ENCODE measurements around the gene ZNF100.
"Not testable (repeated sequence)": the region's sequence is repeated elsewhere in the genome, so short reads cannot be mapped to it uniquely, and the experiment has no call there.

Gene ZNF100

GRCh38 chr19:21767065-21767800 lies at the start of gene ZNF100:
ZNF100 (minus strand) TSS chr19:21767579; CDS start chr19:21767429, 150 bp downstream.
- DNase-seq = peak; percentile 93

DNA sequence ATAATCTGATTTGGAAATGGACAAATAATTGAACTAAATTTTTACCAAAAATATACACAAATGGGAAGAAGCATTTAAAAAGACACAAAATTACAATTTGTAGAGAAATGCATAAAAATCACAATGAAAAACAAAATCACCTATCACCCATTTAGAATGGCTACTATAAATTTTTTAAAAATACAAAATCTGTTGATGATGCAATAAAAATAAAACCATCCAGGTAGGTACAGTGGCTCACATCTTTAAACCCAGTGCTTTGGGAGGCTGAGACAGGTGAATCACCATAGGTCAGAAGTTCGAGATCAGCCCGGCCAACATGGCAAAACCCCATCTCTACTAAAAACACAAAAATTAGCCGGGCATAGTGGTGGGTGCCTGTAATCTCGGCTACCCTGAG lies 45.1 kb upstream of the ZNF100 start:
- DNase-seq = no peak

- not testable (repeated sequence) for DNase-seq
These were observed 41.1 kb upstream of the ZNF100 start for GRCh38 chr19:21808400-21809000.

GRCh38 chr19:21789466-21790085 lies 22.2 kb upstream of the ZNF100 start:
- no peak for DNase-seq

DNA sequence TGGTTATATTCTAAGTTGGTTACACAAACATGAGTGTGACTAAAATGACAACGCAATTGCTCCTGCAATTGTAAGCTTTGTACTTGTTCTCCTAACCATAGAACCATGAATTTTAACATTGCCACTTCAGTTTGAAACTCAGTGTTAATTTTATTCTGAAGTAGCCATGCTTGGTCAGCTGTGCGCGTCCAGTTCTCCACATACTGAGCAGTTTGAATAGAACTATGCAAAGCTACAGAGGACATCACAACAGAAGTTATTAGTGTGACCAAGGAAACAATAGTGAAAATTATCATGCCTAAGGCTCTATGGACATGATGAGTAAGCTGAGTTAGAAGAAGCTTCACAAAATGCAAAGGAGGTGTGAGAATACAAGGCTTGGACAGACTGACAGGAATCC lies 19.6 kb upstream of the ZNF100 start:
- DNase-seq = no peak

DNA sequence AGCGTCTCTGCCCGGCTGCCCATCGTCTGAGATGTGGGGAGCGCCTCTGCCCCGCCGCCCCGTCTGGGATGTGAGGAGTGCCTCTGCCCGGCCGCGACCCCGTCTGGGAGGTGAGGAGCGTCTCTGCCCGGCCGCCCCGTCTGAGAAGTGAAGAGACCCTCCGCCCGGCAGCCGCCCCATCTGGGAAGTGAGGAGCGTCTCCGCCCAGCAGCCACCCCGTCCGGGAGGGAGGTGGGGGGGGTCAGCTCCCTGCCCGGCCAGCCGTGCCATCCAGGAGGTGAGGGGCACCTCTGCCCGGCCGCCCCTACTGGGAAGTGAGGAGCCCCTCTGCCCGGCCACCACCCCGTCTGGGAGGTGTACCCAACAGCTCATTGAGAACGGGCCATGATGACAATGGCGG lies 8.4 kb upstream of the ZNF100 start:
- not testable (repeated sequence) for DNase-seq

- DNase-seq = peak; percentile 14
These were observed 694 bp downstream of the ZNF100 start for GRCh38 chr19:21766705-21767064.

DNA sequence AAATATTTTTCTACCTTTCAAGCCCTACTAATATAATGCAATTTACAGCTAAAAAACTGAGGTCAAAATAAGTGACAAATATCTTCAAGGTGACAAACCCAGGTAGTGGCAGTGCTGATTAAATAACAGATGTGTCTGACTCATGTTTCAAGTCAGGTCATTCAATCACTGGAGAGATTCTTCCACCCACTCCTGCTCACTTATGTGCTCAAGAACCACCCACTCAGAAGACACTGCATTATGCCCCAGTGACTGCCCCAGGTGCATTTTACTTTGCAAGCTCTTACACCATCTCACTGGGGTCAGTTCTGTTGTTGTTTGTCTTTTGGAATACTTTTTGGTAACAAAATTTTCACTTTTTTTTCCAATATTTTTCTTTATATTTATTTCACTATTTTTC lies 2.2 kb downstream of the ZNF100 start:
- DNase-seq = peak; percentile 33

DNA sequence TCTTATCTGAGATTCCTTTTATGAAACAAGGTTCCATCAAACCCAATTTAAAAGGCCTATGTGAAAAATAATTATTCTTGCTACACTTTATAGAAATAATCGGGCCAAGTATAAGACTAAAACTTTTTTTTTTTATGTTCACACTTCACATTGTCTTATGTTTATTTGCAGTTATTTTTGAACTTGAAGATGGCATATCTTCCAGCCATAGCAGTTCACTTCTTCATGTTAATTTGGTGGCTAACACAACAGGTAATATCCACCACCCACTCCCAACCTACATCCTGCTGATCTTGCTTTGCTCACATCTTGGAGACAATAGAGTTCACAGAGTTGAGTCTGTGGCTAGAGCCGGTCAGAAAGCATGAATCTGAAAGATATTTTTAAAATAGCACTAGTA lies 5.8 kb downstream of the ZNF100 start:
- DNase-seq = not testable (repeated sequence)

DNA sequence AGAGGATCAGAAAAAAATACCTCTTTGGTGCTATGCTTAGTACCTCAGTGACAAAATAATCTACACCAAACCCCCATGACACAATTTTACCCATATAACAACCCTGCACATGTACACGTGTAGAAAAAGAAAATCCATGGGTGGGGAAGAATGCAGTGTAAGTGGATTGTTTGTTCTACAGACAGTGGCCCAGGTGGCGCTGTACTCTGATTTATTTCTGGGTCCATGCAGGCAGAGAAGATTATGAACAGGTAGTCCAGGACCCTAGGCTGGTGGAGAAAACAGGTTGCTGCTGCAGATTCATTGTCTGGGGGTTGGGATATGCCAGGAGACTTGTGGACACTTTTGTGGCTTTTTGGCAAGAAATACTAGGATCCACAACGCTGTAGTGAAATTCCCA lies 9.1 kb downstream of the ZNF100 start:
- DNase-seq = no peak

DNA sequence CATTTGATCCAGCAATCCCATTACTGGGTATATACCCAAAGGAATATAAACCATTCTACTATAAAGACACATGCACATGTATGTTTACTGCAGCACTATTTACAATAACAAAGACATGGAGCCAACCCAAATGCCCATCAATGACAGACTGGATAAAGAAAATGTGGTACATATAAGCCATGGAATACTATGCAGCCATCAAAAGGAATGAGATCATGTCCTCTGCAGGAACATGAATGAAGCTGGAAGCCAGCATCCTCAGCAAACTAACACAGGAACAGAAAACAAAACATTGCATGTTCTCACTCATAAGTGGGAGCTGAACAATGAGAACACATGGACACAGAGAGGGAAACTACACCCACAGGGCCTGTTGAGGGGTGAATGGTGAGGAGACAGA lies 11.8 kb downstream of the ZNF100 start:
- DNase-seq = not testable (repeated sequence)

DNA sequence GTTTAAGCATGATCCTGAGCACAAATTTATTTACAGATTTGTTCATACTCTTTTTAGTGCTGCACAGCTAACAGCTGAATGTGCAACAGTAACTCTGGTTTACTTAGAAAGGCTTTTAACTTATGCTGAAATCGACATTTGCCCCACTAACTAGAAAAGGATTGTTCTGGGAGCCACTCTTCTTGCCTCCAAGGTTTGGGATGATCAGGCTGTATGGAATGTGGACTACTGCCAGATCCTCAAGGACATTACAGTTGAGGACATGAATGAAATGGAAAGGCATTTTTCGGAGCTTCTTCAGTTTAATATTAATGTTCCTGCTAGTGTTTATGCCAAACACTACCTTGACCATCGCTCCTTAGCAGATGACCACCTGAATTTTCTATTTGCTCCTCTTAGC lies 16.0 kb downstream of the ZNF100 start:
- DNase-seq = no peak

DNA sequence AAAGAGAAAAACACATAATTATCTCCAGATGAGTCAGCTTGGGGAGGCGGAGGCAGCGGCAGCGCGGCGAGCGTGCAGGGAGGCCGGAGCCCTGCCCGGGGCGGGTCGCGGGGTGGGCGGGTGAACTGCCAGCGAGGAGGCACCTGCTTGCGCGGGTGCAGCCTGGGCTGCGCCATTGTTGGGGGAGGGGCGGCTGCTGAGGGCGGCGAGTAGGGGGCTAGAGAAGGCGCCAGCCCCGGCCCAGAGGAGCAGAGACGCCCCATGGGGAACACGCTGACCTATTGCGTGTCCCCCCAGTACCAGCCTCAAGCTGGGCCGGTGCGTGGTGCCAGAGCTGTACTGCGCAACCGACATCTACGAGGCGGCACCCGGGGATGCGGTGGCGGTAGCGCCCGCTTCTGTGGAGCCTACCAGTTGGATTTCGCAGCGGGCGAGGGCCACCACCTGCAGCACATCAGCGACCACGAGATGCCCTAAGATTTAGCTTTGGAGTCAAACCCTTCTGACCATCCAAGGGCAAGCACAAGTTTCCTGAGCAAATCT lies 16.7 kb downstream of the ZNF100 start:
- no peak for DNase-seq

- DNase-seq = no peak
These were observed 18.3 kb downstream of the ZNF100 start for GRCh38 chr19:21749090-21749489.

- no peak for DNase-seq
These were observed 19.3 kb downstream of the ZNF100 start for GRCh38 chr19:21748088-21748487.

DNA sequence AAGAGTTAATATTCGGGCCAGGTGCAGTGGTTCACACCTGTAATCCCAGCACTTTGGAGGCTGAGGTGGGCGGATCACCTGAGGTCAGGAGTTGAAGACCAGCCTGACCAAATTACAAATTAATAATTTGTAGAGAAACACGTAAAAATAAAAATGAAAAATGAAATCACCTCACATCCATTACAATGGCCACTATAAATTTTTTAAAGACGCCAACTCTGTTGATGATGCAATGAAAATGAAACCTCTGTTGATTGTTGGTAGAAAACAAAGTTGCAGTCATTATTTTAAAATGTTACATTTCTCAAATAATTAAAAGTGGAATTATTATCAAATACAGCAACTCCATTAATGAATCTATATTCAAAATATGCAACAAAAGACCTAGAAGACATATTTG lies 26.8 kb downstream of the ZNF100 start:
- no peak for DNase-seq

- not testable (repeated sequence) for DNase-seq
These were observed 40.2 kb downstream of the ZNF100 start for GRCh38 chr19:21726942-21727747.

- DNase-seq = no peak
These were observed 53.6 kb downstream of the ZNF100 start for GRCh38 chr19:21713761-21714160.

DNA sequence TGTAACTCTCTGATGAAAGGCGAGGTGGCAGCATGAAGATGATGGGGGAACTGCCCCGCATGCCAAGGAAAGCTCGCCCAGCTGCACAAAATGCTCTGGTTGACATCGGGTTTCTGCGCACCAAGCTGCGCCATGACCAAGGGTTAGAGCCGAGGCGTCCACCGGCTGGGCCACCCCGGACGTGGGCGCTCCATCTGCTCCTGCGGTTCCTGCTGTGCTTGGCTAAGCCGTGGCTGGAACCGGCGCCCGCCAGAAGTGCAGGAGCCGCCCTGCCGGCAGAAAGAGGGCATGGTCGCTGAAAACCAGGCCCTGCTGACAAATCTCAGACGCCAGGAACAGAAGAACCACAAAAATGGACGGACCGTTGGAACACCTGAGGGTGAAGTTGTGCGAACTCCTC lies 57.9 kb downstream of the ZNF100 start:
- DNase-seq = no peak

DNA sequence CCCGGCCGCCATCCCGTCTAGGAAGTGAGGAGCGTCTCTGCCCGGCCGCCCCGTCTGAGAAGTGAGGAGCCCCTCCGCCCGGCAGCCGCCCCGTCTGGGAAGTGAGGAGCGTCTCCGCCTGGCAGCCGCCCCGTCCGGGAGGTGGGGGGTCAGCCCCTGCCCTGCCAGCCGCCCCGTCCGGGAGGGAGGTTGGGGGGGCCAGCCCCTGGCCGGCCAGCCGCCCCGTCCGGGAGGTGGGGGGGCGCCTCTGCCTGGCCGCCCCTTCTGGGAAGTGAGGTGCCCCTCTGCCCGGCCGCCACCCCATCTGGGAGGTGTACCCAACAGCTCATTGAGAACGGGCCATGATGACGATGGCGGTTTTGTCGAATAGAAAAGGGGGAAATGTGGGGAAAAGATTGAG lies 59.5 kb downstream of the ZNF100 start:
- not testable (repeated sequence) for DNase-seq

GRCh38 chr19:21707065-21707464 lies 60.3 kb downstream of the ZNF100 start:
- no peak for DNase-seq

GRCh38 chr19:21705393-21705792 lies 62.0 kb downstream of the ZNF100 start:
- DNase-seq = no peak

GRCh38 chr19:21704320-21704719 lies 63.1 kb downstream of the ZNF100 start:
- no peak for DNase-seq
